Sigmoid colon (tissue), 3 donors: ENCODE measurements around the gene CREB3.

Source experiments
- CTCF ChIP-seq, 4 experiments: fragments of 450-650 bp in 3 of 4; fragments of 200-600 bp in 1 of 4; IDR thresholded peaks; one replicate each; pipeline ENCODE4 v1.5.1; 2016 to 2019; ENCODE audit warnings: antibody characterized with exemption in 4 of 4, mild to moderate bottlenecking in 3 of 4, moderate library complexity in 2 of 4
- POLR2A ChIP-seq, 2 donors: fragments of 450-650 bp; IDR thresholded peaks; one replicate each; pipeline ENCODE4 v1.6.1; 2016; ENCODE audit warnings: antibody characterized with exemption in 2 of 2, mild to moderate bottlenecking in 2 of 2, moderate library complexity in 2 of 2

- TF ChIP-seq CTCF (IDR thresholded peaks at IDR 0.05) (no peak), POLR2A (IDR thresholded peaks at IDR 0.05) (no peak)
Observed at GRCh38 chr9:35776018-35776417, 43.6 kb downstream of the CREB3 start.
